ENCODE data around the gene KRTAP10-7.
"Not testable (repeated sequence)": the region's sequence is repeated elsewhere in the genome, so short reads cannot be mapped to it uniquely, and the experiment has no call there.

KRTAP10-7 gene

DNA sequence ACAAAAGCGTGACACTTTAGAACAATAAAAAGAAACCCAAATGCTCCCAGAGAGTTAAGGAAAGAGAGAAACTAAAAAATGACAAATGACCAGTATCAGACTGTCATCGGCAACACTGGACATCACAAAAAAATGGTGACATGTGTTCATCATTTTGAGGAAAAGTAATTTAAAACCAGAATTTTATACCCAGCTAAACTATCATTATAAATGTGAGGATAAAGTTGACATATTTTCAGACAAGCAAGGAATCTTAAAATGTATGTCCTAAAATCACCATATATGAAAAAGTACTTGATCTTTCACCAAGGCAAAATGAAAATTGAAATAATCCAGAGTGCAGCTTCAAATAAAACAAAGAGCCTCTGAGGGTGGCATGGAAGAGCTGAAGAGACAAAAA is 44.5 kb downstream of the KRTAP10-7 start:
- H3K4me3 ChIP-seq (ENCODE audit: low read depth, low read length): no peak overlapping the region
- TF ChIP-seq, protein P1, sequence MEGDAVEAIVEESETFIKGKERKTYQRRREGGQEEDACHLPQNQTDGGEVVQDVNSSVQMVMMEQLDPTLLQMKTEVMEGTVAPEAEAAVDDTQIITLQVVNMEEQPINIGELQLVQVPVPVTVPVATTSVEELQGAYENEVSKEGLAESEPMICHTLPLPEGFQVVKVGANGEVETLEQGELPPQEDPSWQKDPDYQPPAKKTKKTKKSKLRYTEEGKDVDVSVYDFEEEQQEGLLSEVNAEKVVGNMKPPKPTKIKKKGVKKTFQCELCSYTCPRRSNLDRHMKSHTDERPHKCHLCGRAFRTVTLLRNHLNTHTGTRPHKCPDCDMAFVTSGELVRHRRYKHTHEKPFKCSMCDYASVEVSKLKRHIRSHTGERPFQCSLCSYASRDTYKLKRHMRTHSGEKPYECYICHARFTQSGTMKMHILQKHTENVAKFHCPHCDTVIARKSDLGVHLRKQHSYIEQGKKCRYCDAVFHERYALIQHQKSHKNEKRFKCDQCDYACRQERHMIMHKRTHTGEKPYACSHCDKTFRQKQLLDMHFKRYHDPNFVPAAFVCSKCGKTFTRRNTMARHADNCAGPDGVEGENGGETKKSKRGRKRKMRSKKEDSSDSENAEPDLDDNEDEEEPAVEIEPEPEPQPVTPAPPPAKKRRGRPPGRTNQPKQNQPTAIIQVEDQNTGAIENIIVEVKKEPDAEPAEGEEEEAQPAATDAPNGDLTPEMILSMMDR (IDR thresholded peaks at IDR 0.05; ENCODE audit: insufficient read depth, low read depth, low read length, missing control alignments): no peak
- no peak for DNase-seq (ENCODE audit: low read depth)

DNA sequence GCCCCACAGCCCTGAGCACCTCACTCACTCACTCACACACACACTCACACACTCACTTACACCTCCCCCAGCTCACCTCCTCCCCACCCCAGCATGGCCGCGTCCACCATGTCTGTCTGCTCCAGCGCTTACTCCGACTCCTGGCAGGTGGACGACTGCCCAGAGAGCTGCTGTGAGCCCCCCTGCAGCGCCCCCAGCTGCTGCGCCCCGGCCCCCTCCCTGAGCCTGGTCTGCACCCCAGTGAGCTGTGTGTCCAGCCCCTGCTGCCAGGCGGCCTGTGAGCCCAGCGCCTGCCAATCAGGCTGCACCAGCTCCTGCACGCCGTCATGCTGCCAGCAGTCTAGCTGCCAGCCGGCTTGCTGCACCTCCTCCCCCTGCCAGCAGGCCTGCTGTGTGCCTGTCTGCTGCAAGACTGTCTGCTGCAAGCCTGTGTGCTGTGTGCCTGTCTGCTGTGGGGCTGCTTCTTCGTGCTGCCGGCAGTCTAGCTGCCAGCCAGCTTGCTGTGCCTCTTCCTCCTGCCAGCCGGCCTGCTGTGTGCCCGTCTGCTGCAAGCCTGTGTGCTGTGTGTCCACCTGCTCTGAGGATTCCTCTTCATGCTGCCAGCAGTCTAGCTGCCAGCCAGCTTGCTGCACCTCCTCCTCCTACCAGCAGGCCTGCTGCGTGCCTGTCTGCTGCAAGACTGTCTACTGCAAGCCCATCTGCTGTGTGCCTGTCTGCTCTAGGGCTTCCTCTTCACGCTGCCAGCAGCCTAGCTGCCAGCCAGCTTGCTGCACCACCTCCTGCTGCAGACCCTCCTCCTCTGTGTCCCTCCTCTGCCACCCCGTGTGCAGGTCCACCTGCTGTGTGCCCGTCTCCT is 46.2 kb downstream of the KRTAP10-7 start, which contains the start of gene KRTAP10-11:
TSS of gene KRTAP10-11 (plus strand) at position 49 of the 856 bp plus-strand sequence. CDS start at position 94, 45 bp downstream.
- DNase-seq (ENCODE audit: low read depth); H3K4me3 ChIP-seq (ENCODE audit: low read depth, low read length): not testable (repeated sequence)

DNA sequence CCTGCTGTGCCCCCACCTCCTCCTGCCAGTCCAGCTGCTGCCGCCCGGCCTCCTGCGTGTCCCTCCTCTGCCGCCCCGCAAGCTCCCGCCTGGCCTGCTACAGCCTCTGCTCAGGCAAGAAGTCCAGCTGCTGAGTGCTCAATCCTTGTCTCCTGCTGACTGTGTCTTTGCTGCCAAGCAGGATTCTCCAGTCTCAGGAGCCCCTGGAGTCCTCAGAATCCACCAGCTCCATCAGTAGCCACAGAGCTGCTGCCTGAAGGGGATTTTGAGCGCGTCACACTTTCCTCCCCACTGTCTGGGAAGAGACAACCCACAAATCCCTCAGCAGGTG is 46.8 kb downstream of the KRTAP10-7 start:
- DNase-seq (ENCODE audit: low read depth): no peak
- no peak overlapping the region for H3K4me3 ChIP-seq (ENCODE audit: low read depth, low read length)
- TF ChIP-seq, protein P1 (IDR thresholded peaks at IDR 0.05; ENCODE audit: insufficient read depth, low read depth, low read length, missing control alignments): no peak

DNA sequence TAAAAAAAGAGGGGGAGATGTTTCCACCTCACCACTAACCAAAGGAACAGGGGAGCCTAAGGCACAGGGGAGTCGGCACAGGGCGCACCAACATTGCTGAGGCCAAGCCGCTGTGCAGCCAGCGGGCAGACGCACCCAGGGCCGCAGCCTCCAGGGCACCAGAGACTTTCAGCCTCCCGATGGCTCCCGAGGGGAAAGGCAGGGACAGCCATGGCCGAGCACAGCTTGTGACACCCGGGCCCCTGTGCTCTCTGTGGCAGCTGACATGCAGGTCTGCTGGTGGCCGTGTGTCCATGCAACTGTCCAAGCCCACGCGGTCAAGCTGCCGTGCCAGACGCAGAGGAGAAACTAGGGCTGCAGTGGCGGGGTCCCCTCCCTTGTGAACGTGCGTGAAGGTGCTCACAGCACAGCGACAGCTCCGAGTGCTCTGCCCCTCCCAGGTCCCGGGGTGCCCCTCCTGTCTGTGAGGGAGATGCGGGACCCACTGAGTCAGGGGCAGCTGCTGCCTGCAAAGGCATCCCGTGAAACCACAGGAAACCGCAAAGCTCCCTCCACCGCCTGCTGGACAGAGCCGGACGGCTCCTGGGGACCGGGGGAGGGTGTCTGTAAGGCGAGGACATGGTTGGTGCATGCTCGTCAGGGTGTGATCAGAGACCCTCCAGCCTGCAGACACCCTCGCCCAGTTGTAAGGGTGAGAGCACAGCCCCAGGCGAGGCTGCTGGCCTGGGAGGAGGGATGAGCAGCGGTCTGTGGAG is 48.3 kb downstream of the KRTAP10-7 start:
- DNase-seq (ENCODE audit: low read depth): no peak
- TF ChIP-seq, protein P1 (IDR thresholded peaks at IDR 0.05; ENCODE audit: insufficient read depth, low read depth, low read length, missing control alignments): no peak
- H3K4me3 ChIP-seq (ENCODE audit: low read depth, low read length): no peak overlapping the region

DNA sequence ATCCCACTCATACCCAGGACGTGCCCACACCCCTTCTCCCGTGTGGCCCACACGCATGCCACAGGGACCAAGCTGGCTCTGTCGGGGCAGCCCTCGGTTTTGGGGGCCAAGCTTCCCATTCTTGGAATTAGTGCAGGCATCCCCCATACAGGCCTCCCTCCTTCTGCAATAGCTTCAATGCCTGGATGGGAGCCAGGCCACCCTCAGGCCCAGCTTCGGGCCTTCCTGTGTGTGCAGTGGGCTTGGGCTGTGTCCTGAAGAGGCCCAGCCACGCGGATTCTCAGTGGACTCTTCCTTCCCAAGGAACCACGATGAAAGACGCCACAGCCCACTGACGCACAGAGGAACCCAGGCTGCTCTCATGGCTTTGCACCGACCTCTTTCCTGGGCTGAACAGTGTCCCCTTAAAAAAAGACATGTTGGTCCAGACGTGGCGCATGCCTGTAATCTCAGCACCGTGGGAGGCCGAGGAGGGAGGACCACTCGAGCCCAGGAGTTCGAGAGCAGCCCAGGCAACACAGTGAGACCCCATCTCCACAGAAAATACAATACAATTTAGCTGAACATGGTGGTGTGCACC is 49.2 kb downstream of the KRTAP10-7 start:
- no peak overlapping the region for H3K4me3 ChIP-seq (ENCODE audit: low read depth, low read length)
- TF ChIP-seq, protein P1 (IDR thresholded peaks at IDR 0.05; ENCODE audit: insufficient read depth, low read depth, low read length, missing control alignments): no peak
- DNase-seq (ENCODE audit: low read depth): no peak

DNA sequence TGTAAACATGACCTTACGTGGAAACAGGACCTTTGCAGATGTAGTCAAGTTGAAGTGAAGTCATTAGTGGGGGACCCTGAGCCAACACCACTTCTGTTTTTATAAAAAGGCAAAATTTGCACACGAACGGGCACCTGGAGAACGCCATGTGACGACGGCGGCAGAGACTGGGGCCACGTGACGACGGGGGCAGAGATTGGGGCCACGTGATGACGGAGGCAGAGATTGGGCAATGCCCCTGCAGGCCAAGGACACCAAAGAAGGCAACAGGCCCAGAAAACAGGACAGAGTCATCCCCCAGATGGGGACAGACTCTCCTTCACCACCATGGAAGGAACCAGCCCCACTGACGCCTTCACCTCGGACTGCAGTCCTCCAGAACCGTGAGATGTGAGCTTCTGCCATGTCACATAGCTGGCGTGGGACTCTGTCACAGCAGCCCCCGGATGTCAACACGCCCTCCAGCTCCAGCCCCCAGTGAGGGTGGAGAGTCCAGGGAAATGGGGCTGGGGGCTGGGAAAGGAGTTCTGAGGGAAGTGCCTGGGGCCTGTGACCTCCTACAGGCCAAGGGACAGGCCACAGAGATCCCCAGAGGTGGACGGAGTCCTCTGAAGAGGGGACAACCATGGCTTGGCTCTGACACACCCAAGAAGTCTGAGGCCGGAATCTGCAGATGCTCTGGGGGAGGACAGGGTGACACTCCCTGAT is 50.0 kb downstream of the KRTAP10-7 start:
- no peak for DNase-seq (ENCODE audit: low read depth)
- TF ChIP-seq, protein P1 (IDR thresholded peaks at IDR 0.05; ENCODE audit: insufficient read depth, low read depth, low read length, missing control alignments): no peak
- no peak overlapping the region for H3K4me3 ChIP-seq (ENCODE audit: low read depth, low read length)

Measured in GM12865 (cell line).